Transverse colon (tissue), 4 donors: ENCODE data around the gene ATP5MK.

ENCODE experiments used
- EP300 ChIP-seq: sonication (generic); formaldehyde crosslinking; IDR thresholded peaks from one replicate; pipeline ENCODE4 v1.6.1; 2017; ENCODE audit warnings: antibody characterized with exemption, low read depth
- POLR2A ChIP-seq: fragments of 450-650 bp; IDR thresholded peaks from one replicate; pipeline ENCODE4 v1.6.1; 2016; ENCODE audit warnings: antibody characterized with exemption, mild to moderate bottlenecking, moderate library complexity
- POLR2AphosphoS5 ChIP-seq, 3 donors: sonication (generic); formaldehyde crosslinking; IDR thresholded peaks; one replicate each; pipeline ENCODE4 v1.6.1; 2016; ENCODE audit warnings: antibody characterized with exemption in 3 of 3
- TF ChIP-seq, protein P1 (sequence below), 5 experiments: fragments of 200-600 bp in 3 of 5; fragments of 450-650 bp in 2 of 5; sonication (generic) in 3 of 5; IDR thresholded peaks; 1 replicate in 2 of 5; 2 replicates in 3 of 5; pipeline ENCODE4 v1.5.1; 2016 to 2017; ENCODE audit warnings: antibody characterized with exemption in 5 of 5, inconsistent platforms in 3 of 5, mild to moderate bottlenecking in 2 of 5, moderate library complexity in 1 of 5

GRCh38 chr10:103395754-103396066, 565 bp downstream of the ATP5MK start:
- TF ChIP-seq EP300 (no peak), POLR2A (no peak), POLR2AphosphoS5 (IDR thresholded peaks at IDR 0.05) (no peak)
- TF ChIP-seq, protein P1, sequence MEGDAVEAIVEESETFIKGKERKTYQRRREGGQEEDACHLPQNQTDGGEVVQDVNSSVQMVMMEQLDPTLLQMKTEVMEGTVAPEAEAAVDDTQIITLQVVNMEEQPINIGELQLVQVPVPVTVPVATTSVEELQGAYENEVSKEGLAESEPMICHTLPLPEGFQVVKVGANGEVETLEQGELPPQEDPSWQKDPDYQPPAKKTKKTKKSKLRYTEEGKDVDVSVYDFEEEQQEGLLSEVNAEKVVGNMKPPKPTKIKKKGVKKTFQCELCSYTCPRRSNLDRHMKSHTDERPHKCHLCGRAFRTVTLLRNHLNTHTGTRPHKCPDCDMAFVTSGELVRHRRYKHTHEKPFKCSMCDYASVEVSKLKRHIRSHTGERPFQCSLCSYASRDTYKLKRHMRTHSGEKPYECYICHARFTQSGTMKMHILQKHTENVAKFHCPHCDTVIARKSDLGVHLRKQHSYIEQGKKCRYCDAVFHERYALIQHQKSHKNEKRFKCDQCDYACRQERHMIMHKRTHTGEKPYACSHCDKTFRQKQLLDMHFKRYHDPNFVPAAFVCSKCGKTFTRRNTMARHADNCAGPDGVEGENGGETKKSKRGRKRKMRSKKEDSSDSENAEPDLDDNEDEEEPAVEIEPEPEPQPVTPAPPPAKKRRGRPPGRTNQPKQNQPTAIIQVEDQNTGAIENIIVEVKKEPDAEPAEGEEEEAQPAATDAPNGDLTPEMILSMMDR (IDR thresholded peaks at IDR 0.05), result no peak
